Naive thymus-derived CD8-positive, alpha-beta T cell (primary cell): ENCODE results near the gene SMARCAL1. TPM values are rescaled to one million over a fixed set of nuclear protein-coding genes. Genes with fewer than 3 reads are reported as not detected.

Source experiments
- ATAC-seq, 2 donors: fragments of 150-1000 bp; cut with Tn5 transposase in 1 of 2; sonication (Bioruptor Pico), chemical (Tn5 transposase) in 1 of 2; 1 replicate in 1 of 2; 2 replicates in 1 of 2; pipeline ENCODE4 v1.10.0; 2021; ENCODE audit warnings: mild to moderate bottlenecking in 2 of 2, moderate library complexity in 2 of 2
- POLR2A ChIA-PET: fragments of 350-600 bp; sonication (Branson Sonifier 250); formaldehyde crosslinking; loops from one replicate; lab custom pipeline; 2021; ENCODE audit warnings: antibody characterized with exemption; lab: Charles Lee
- DNase-seq, 10 donors: peaks; one replicate each; pipeline versions ENCODE4 v3.0.0 to v3.0.0-alpha.2; 2020 to 2022
- H3K27ac Mint-ChIP-seq, 10 donors: one replicate each; pipeline ENCODE4 v1.8.0; 2020 to 2022; ENCODE audit warnings: mild to moderate bottlenecking in 10 of 10, mixed read lengths in 10 of 10, moderate library complexity in 4 of 10, inconsistent platforms in 1 of 10
- H3K27me3 Mint-ChIP-seq, 5 donors: one replicate each; pipeline ENCODE4 v1.8.0; 2021 to 2022; ENCODE audit warnings: mixed read lengths in 5 of 5
- H3K36me3 Mint-ChIP-seq, 3 donors: one replicate each; pipeline ENCODE4 v1.8.0; 2020 to 2022; ENCODE audit warnings: mixed read lengths in 3 of 3, mild to moderate bottlenecking in 2 of 3, inconsistent platforms in 1 of 3
- H3K4me1 Mint-ChIP-seq, 4 donors: one replicate each; pipeline ENCODE4 v1.8.0; 2021 to 2022; ENCODE audit warnings: mixed read lengths in 4 of 4
- H3K4me3 Mint-ChIP-seq, 10 donors: one replicate each; pipeline ENCODE4 v1.8.0; 2020 to 2022; ENCODE audit warnings: mild to moderate bottlenecking in 10 of 10, mixed read lengths in 10 of 10, moderate library complexity in 6 of 10, inconsistent platforms in 1 of 10
- H3K9me3 Mint-ChIP-seq, 9 donors: one replicate each; pipeline ENCODE4 v1.8.0; 2020 to 2022; ENCODE audit warnings: mixed read lengths in 9 of 9, mild to moderate bottlenecking in 3 of 9, inconsistent platforms in 1 of 9, moderate library complexity in 1 of 9
- polyA plus RNA-seq, 3 donors: library from polyadenylated mRNA; unstranded; fragments of 300-500 nt; fragmentation: Illumina TruSeq; gene quantifications; one replicate each; pipeline ENCODE4 v1.2.3, GENCODE V29; 2021
- total RNA-seq, 8 experiments: library from RNA in 2 of 8; stranded (reverse) in 2 of 8; gene quantifications; one replicate each; pipeline ENCODE4 v1.2.3 and lab custom pipeline; 2021 to 2026

SMARCAL1 gene
- total and polyA plus RNA-seq, 5 experiments from 2014 or later, result 18.7 to 22.5 (median 22.0) TPM

DNA sequence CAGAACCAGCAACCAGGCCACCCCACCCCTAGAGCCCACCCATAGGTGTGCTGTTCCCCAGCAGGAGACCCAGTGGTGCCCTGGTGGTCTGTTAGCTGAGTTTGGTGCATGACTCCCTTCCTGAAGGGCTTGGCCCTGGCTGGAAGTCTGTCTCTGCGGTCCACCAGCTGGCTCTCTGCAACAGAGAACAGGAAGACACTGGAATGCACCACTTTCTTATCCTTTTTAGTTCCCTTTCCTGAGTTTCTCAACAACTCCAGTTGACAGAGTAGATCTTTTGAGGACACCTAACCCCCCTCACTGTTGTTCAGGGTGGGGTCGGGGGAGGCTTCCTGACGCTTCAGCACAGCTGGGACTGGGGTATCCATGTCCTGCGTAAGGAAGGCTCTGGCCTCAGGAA is 74.4 kb downstream of the SMARCAL1 start:
- Mint-ChIP-seq H3K27ac (peak overlapping the region in 1 of 10 donors; percentile 38), H3K4me1 (peaks cover 0 to 8% (median 0%) of the 10 kb centered on the region in 4 donors), H3K36me3 (peaks cover 4 to 15% (median 11%) of the 10 kb centered on the region in 3 donors), H3K4me3 (no peak overlapping the region), H3K9me3 (no peaks in the 10 kb centered on the region), H3K27me3 (no peaks in the 10 kb centered on the region)
- POLR2A ChIA-PET, result no interaction called here
- DNase-seq, result no peak
- no peak for ATAC-seq

DNA sequence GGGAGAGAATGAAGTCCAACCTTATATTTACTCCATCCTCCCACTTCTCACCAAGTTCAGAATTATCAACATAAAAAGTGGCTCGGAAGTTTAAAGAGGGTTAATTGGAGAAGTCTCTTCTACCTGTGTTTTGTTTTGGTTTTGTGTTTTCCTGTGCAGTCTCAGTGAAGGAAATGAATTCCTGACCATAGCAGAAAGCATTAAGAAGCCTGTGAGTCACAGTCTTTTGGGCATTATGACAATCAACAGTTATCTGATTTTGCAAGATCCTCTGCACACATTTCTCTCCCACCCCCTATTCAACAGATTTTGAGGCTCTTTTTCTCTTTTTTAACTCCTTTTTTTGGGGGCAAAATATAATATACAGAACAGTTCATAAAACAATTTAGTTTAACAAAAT is 77.8 kb downstream of the SMARCAL1 start:
- no peak for ATAC-seq
- H3K9me3 Mint-ChIP-seq, result no peaks in the 10 kb centered on the region
- no peak overlapping the region for H3K4me3 Mint-ChIP-seq
- no peak overlapping the region for H3K27ac Mint-ChIP-seq
- POLR2A ChIA-PET, result no interaction called here
- no peaks in the 10 kb centered on the region for H3K27me3 Mint-ChIP-seq
- no peak for DNase-seq
- no peaks in the 10 kb centered on the region for H3K36me3 Mint-ChIP-seq
- H3K4me1 Mint-ChIP-seq, result peaks cover 0 to 25% (median under 1%) of the 10 kb centered on the region in 4 donors

DNA sequence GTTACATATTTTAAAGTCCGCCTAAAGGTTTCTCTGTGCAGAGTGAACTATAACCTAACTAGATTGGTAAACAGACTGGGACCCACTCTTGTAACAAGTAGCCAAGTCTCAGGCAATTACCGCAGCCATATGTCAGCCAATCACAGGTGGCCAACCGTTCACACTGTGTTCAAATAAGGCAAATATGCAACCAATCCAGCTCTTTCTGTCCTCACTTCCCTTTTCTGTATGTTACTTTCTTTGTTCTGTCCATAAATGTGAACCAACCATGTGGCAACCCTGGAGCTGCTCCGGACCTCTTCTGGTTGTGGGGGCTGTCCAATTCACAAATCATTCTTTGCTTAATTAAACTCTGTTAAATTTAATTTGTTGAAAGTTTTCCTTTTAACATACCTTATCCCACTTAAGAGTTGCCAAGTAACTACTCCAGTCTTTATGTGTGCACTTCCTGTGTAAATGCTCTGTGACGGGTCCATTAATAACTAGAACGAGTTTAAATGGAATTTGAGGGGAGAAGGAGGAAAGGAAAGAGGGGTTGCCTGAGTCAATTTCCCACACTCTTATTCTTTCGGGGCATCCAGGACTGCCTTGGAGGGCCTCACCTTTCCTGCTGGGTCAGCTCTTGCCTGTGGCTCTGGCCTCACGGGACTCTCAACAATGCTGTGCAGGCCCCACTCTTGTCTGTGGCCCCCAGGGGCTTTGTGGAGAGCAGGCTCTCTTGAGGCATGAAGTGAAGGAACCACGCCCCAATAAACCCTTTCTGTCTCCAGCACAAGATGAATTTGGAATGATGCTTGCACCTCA is 79.7 kb downstream of the SMARCAL1 start:
- Mint-ChIP-seq H3K27me3 (no peaks in the 10 kb centered on the region), H3K36me3 (no peaks in the 10 kb centered on the region), H3K9me3 (no peaks in the 10 kb centered on the region), H3K4me1 (peaks cover 0 to 32% (median 3%) of the 10 kb centered on the region in 4 donors), H3K4me3 (peak overlapping the region in 1 of 10 donors; percentile 11), H3K27ac (no peak overlapping the region)
- ATAC-seq, result no peak
- POLR2A ChIA-PET, result no interaction called here
- no peak for DNase-seq

DNA sequence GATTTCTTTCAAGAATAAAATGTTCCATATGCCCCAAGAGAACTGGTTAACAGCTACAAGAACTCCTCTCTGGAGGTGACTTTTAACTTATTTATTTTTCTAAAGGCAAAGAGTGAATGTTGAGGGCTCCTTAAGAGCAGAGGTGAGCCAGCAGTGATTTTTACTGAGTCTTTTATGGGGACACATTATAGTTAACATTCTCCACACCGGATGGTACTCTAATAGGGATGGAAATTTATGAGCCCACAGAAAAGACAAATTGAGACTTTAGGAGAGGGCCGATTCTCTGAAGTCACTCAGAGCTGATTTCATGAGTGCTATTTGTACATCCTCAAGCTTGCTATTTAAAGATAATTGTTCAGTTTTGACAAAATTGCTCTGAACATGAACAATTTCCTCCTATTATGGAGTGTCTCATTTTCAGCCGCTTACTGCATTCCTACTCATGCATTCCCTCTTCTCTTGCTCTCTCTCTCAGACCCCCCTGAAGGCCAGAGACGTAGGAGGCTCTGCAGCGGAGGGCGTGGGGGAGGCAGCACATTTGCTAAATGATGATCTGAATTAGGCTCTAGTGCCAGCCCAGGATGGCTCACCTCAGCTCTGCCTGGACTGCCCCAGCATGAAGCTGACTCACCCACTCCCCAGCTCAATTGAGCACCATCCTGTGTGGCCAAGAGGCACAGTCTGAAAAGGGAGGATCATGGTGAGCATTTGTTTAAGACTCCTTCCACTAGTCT is 80.5 kb downstream of the SMARCAL1 start:
- Mint-ChIP-seq H3K4me1 (peaks cover 1 to 39% (median 8%) of the 10 kb centered on the region in 4 donors), H3K27me3 (no peaks in the 10 kb centered on the region), H3K9me3 (no peaks in the 10 kb centered on the region), H3K36me3 (no peaks in the 10 kb centered on the region), H3K4me3 (peak overlapping the region in 1 of 10 donors; percentile 11), H3K27ac (no peak overlapping the region)
- POLR2A ChIA-PET, result no interaction called here
- ATAC-seq (no peak), DNase-seq (no peak)

DNA sequence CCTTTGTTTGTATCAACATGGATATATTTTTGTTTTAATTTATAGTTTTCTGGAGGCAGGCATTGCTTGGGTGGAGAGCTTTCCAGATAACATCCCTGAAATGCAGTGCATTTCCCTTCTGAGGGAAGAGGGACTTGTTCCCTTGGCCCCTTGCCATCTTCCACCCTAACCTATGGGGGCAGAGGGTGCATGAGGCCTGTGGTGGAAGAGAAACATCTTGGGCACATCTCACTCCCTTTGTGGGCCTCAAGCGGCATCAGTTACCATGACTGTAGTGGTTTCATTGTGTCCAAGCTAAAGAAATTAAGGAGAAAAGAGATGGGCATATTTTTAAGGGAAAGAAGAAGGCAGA is 81.0 kb downstream of the SMARCAL1 start:
- H3K4me1 Mint-ChIP-seq, result peaks cover 1 to 45% (median 13%) of the 10 kb centered on the region in 4 donors
- H3K4me3 Mint-ChIP-seq, result no peak overlapping the region
- H3K9me3 Mint-ChIP-seq, result no peaks in the 10 kb centered on the region
- no peak for DNase-seq
- H3K36me3 Mint-ChIP-seq, result no peaks in the 10 kb centered on the region
- POLR2A ChIA-PET, result no interaction called here
- peak overlapping the region in 1 of 10 donors; percentile 4 for H3K27ac Mint-ChIP-seq
- H3K27me3 Mint-ChIP-seq, result no peaks in the 10 kb centered on the region
- no peak for ATAC-seq

DNA sequence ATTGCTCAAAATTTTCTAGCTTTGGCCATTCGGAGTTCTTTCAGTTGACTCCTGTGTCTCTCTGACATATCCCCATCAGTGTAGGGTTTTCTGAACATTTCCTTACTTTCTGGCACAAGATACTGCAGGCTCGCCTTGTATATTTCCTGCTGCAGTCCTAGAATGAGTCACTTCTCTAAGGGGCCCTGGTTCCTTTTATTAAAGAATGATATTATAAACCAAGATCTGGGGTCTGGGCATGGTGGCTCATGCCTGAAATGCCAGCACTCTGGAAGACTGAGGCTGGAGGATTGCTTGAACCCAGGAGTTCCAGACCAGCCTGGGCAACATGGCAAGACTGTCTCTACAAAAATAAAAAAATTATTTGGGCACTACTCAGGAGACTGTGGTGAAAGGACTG is 83.4 kb downstream of the SMARCAL1 start:
- POLR2A ChIA-PET, result no interaction called here
- Mint-ChIP-seq H3K27ac (no peak overlapping the region), H3K36me3 (peaks cover 7 to 17% (median 11%) of the 10 kb centered on the region in 3 donors), H3K9me3 (no peaks in the 10 kb centered on the region), H3K27me3 (no peaks in the 10 kb centered on the region), H3K4me3 (peak overlapping the region in 1 of 10 donors; percentile 41), H3K4me1 (peaks cover 10 to 63% (median 35%) of the 10 kb centered on the region in 4 donors)
- ATAC-seq (no peak), DNase-seq (no peak)

DNA sequence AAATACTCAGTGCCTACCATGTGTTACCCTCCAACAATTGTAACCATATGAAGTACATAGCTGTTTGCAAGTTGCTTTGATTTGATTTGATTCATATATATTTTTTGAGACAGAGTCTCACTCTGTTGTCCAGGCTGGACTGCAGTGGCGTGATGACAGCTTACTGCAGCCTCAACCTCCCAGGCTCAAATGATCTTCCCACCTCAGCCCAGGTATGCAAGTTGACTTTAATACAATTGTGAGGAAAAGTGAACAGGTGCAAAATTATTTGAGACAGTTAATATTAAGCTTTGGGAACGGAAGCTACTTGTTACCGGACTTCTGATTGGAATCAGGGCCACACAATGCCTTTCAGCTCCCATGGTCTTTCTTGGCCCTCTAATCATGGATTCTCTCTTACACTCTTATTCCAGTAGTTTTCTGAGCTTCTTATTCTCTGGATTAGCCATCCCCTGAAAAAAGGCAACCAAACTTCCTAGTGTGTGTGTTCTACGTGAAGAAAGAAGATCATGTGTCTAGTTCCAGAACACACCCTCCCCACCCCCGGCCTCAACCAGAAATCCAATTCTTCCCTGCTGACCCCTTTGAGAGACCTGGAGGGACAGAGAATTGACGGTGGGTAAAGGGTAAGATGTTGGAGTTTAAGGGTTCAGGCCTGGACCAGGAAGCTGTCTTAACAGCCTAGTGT is 85.2 kb downstream of the SMARCAL1 start:
- Mint-ChIP-seq H3K4me1 (peaks cover 14 to 65% (median 45%) of the 10 kb centered on the region in 4 donors), H3K9me3 (no peaks in the 10 kb centered on the region), H3K36me3 (peaks cover 10 to 36% (median 16%) of the 10 kb centered on the region in 3 donors), H3K27me3 (no peaks in the 10 kb centered on the region), H3K27ac (peak overlapping the region in 9 of 10 donors; percentile 91 to 98 (median 95)), H3K4me3 (peak overlapping the region; percentile 96 to 100 (median 98))
- POLR2A ChIA-PET, result interaction anchor here (1.0 to 1.6 kb wide), 3 partner anchors 11 to 388 kb away, joined by 3 to 8 read pairs (median 3); partner anchors contain the start of gene XRCC5
- DNase-seq, result no peak
- no peak for ATAC-seq

DNA sequence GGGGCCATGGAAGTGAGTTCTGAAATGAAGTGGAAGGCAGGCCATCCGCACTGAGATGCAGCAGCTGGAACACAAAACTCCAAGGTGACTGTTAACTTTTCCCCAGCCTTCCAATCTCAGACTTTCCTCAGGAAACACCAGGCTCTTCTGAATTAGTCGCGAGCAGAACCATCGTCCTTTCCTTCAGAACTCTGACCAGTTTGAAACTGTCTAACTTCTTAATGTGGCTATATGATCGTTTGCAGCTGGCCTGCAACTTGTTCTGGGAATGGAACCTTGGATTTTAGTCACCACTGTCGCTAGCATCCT is 85.7 kb downstream of the SMARCAL1 start:
- ATAC-seq (no peak), DNase-seq (no peak)
- Mint-ChIP-seq H3K27ac (peak overlapping the region; percentile 91 to 98 (median 96)), H3K36me3 (peaks cover 13 to 41% (median 16%) of the 10 kb centered on the region in 3 donors), H3K27me3 (no peaks in the 10 kb centered on the region), H3K9me3 (no peaks in the 10 kb centered on the region), H3K4me3 (peak overlapping the region; percentile 96 to 100 (median 98)), H3K4me1 (peaks cover 17 to 65% (median 50%) of the 10 kb centered on the region in 4 donors)
- POLR2A ChIA-PET, result interaction anchor here (1.0 to 1.6 kb wide), 8 partner anchors 10 to 1113 kb away, joined by 3 to 16 read pairs (median 4); partner anchors contain the start of genes SMARCAL1 and XRCC5

DNA sequence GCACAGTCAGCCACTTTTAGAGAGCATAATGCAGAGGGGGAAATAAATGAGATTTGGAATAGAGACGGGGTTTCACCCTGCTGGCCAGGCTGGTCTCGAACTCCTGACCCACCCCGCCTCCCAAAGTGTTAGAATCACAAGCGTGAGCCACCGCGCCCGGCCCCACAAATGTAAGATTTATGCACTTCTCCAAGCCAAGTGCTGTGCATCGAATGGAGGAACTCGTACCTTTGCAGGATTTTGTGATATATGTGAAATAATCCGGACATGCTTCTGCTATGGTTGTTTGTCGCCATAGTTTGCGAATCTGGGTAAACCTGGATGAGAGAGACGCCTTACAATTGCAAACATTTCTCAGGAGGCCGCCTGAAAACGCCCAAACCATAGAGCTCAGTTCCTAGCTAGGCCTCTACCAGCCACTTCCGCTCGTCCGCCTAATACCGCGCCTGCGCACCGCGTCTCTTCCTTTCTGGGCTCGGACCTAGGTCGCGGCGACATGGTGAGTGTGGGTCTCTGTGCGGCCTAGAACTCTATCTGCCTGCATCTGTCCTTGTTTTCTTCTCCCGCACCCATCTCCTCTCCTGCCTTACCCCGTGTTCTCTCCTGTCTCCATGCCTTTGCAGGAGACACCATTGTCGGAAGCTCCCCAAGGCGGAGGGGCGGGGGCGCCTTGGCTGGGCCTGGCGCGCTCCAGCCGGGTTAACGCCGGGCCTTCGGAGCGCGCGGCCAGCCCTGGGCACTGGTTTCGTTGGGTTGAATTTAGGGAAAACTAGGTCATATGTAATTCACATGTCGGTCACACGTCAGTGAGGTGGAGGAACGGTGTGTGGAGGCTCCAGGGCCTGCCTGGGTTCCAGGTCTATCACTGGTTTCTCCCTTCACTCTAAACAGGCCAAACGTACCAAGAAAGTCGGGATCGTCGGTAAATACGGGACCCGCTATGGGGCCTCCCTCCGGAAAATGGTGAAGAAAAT is 86.4 kb downstream of the SMARCAL1 start, which contains the start of gene RPL37A:
RPL37A (plus strand) TSS at position 466 of the 974 bp plus-strand sequence; CDS start at position 497, 31 bp downstream.
- peaks cover 17 to 63% (median 52%) of the 10 kb centered on the region in 4 donors for H3K4me1 Mint-ChIP-seq
- no peaks in the 10 kb centered on the region for H3K9me3 Mint-ChIP-seq
- ATAC-seq (peak; percentile 92 to 93), DNase-seq (peak; percentile 80 to 94 (median 86))
- POLR2A ChIA-PET, result interaction anchor here (1.0 to 1.6 kb wide), 8 partner anchors 10 to 1112 kb away, joined by 3 to 16 read pairs (median 4); partner anchors contain the start of genes SMARCAL1 and XRCC5
- peak within 1 kb of the TSS; percentile 91 to 98 (median 96) for H3K27ac Mint-ChIP-seq
- no peaks in the 10 kb centered on the region for H3K27me3 Mint-ChIP-seq
- H3K36me3 Mint-ChIP-seq, result peaks cover 13 to 47% (median 16%) of the 10 kb centered on the region in 3 donors
- H3K4me3 Mint-ChIP-seq, result peak within 1 kb of the TSS; percentile 96 to 100 (median 98)

DNA sequence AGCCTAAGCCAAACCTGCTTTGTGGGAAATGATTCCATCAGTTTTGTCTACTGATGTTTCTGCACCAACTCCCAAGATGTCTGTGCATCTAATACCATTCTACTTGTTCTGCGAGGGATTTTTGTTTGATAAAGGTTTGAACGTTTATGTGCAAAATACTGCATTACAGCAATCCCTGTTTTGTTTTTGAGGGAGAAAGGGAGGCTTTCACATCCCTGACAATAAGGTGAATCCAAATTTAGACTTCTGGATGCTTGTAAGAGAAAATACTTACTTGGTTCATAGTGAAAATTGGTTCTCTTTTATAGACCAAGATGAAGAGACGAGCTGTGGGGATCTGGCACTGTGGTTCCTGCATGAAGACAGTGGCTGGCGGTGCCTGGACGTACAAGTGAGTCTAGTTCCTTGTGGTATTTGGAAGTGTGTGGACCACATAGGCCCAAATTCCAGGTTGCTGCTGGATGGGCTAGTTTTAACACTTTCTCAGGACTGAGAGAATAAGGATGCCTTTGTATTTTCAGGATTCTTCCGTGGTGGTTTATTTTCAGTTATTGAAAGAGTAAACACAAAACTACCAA is 87.4 kb downstream of the SMARCAL1 start:
- POLR2A ChIA-PET, result no interaction called here
- DNase-seq, result no peak
- peaks cover 17 to 66% (median 57%) of the 10 kb centered on the region in 4 donors for H3K4me1 Mint-ChIP-seq
- no peak for ATAC-seq
- H3K9me3 Mint-ChIP-seq, result no peaks in the 10 kb centered on the region
- no peaks in the 10 kb centered on the region for H3K27me3 Mint-ChIP-seq
- H3K36me3 Mint-ChIP-seq, result peaks cover 15 to 58% (median 16%) of the 10 kb centered on the region in 3 donors
- H3K27ac Mint-ChIP-seq, result peak overlapping the region; percentile 91 to 98 (median 96)
- peak overlapping the region; percentile 96 to 100 (median 98) for H3K4me3 Mint-ChIP-seq

DNA sequence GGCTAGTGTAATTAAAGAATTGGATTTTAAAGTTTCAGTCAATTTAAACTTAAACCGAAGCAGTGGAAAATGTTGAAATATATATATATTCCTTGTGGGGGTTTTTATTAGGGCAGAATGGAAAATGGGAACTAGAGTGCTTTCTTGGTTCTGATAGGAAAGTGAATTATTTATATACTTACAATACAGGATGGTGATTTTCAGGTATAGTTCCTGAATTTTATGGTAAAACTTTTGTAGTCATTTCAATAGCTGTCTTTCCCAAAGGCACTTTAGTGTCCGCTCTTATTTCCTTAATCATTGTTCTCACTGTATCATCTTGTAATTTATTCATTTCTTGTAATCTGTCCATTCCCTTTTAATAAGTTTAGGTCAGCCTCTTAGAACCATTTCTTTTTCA is 88.3 kb downstream of the SMARCAL1 start:
- Mint-ChIP-seq H3K27ac (peak overlapping the region in 7 of 10 donors; percentile 16 to 97 (median 94)), H3K4me3 (peak overlapping the region; percentile 96 to 100 (median 98)), H3K9me3 (no peaks in the 10 kb centered on the region), H3K36me3 (peaks cover 16 to 65% (median 19%) of the 10 kb centered on the region in 3 donors), H3K4me1 (peaks cover 17 to 65% (median 59%) of the 10 kb centered on the region in 4 donors), H3K27me3 (no peaks in the 10 kb centered on the region)
- DNase-seq, result no peak
- ATAC-seq, result no peak
- POLR2A ChIA-PET, result no interaction called here
